HG03565 (cell line): ENCODE results near the gene VPS37C.
"Not testable (repeated sequence)": the region's sequence is repeated elsewhere in the genome, so short reads cannot be mapped to it uniquely, and the experiment has no call there.

ENCODE experiments used
- ATAC-seq: cut with Tn5 transposase; IDR thresholded peaks from one replicate; pipeline ENCODE4 v1.9.1; 2021; ENCODE audit warnings: mild to moderate bottlenecking, moderate library complexity; ENCODE audit not compliant: unreplicated experiment

VPS37C gene

DNA sequence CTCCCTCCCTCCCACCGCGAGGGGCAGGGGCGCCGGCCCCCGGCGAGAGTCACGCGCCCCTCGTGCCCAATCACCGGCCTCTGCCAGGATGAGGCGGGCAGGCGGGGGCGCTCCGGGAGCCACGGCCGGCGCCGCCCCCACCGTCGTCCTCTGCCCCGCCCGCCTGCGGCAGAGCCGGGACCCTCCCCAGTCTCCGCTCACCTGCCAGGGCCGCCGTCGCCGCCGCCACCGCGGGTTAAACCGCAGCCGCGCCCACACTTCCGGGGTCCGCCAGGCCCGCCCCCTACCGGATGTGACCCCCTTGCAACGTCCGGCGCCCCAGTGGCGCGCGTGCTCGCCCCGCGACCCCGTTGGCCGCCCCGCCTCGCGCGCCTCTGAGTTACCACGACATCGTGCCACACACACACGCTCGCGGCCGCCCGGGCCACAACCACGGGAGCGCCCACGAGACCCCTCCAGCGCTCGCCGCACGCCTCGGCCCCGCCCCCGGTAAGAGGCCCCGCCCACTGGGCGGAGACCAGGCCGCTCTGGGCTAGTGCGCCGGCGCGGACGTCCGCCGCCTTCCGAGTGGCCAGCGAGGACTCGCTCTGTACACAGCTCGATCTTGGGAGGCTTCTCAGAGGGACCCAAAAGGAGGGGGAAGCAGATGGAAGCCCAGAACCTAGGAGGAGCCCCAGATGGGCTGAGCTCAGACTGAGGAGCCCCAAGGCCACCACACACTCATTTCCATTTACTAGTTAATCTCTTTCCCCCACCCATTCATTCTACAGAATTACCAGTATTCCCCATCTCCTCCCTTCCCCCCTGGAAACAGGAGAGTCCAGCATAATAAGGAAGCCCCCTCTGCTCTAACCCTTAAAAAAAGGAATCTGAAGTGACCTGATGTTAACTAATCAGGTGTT, at the start of gene VPS37C:
TSS of gene VPS37C (minus strand) at position 237 of the 902 bp plus-strand sequence. CDS start 22,597 bp downstream, outside the sequence.
- peak; percentile 64 for ATAC-seq

DNA sequence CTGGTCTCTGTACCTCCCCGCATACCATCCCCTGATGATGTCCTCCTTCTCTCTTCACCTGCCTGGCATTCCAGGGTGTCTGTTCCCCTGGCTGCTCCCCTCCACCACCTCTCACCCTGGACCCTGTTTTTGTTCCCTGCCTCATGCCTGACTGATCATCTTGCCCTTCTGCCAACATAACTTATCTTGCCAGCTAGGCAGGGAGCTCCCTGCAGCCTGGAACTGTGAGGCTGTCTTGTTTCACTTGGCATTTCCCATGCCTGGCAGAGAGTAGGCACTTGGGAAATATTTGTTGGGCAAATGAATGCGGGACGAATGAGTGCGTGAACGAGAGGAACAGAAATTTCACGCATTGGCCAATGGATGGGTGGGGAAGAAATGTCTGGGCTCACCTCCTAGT, 49.4 kb upstream of the VPS37C start:
- not testable (repeated sequence) for ATAC-seq

DNA sequence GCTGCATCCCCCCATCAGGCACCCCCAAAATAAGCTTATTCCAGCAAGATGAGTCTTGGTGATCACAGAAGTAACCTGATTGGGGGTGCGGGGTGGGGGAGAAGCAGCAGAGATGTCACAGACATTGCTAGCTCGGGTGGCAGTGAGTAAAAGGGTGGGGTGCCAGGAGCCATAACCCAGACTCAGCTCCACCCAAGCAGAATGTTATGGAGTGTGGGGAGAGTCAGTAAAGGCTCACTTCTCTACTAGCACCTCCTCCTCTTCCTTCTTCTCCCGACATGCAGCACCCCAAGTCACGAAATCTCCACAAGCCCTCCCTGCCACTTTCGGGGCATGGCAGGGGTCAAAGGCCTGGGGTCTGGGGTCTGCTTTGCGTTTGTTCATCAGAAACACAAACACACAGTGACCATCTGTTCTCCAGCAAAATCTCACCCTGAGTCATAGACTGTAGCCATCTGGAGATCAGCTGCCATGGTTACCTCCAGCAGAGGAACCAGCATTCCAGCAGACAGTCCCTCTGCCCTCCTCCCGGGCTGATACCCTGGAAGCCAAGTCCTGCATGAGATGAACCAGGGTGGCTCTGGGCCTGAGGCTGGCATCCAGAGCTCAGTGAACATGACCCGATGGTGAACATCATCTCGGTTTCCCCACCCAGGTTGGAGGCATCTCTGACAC, 46.5 kb upstream of the VPS37C start:
- not testable (repeated sequence) for ATAC-seq

DNA sequence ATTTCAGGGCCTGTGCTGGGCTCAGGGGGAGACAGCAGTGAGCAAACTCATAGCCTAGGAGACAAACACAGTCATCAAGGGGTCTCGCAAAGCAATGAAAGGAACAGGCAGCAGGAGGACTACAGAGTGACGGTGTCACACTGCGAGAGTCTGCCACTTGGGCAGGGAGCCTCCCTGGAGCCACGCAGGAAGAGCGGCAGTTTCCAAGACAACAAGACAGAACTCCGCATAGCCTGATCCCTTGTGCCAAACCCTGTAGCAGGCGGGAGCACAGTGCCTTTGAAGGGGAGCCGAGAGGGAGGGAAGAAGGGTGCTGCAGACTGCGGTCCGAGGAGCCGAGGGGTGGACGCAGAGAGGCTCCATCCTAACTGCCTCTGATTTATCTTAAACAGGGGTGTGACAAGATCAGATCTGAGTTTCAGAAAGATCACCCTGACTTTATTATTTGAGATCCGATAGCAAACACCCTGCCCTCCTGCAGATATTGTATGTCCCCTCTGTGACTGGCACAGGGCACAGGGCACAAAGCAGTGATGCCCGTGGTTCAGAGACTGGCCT, 43.4 kb upstream of the VPS37C start:
- ATAC-seq: not testable (repeated sequence)

DNA sequence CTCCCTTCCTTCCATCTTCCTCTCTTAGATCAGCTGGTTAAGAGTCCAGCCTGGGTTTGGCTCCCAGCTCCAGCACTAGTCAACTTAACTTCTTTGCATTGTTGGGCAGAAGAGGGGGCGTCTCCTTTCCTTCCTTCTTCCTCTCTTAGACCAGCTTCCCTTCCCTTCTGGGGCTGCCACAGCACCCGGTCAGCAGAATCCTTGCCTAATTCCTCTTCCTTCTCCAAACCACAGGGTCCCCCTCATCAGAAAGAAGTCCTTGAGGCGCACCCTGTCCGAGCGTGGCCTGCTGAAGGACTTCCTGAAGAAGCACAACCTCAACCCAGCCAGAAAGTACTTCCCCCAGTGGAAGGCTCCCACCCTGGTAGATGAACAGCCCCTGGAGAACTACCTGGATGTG, 42.6 kb upstream of the VPS37C start:
- not testable (repeated sequence) for ATAC-seq

DNA sequence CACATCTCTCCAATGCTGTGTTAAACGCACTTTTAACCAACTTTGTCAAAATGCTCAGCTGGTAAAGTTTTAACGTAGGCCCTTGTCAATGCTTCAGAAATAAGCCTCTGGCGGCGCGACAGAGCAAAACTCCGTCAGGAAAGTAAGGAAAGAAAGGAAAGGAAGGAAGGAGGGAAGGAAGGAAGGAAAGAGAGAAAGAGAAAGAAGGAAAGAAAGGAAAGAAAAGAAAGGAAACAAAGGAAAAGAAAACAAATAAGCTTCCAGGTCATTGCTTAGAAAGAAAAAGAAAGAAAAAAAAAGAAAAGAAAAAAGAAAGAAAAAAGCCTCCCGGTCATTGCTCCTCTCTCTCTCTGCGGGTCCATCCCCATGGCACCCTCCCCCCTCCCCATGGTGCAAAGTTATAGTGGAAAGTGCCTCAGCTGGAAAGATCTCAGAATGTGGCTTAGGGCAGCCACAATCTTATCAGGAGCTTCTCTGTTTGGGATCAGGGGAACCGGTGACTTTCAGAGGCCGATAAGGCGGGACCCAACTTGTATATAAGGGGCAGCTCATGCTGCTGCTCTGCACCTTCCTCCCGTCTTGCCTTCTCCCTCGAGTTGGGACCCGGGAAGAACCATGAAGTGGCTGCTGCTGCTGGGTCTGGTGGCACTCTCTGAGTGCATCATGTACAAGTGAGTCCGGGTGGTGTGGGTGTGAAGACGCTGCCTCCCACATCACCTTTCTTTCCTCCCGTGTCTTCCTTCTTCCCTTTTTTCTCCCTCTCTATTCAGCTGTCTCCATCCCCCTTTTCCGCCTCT, 41.9 kb upstream of the VPS37C start, which contains the start of gene PGA3:
TSS of gene PGA3 (plus strand) at position 566 of the 797 bp plus-strand sequence. CDS start at position 616, 50 bp downstream.
- not testable (repeated sequence) for ATAC-seq

DNA sequence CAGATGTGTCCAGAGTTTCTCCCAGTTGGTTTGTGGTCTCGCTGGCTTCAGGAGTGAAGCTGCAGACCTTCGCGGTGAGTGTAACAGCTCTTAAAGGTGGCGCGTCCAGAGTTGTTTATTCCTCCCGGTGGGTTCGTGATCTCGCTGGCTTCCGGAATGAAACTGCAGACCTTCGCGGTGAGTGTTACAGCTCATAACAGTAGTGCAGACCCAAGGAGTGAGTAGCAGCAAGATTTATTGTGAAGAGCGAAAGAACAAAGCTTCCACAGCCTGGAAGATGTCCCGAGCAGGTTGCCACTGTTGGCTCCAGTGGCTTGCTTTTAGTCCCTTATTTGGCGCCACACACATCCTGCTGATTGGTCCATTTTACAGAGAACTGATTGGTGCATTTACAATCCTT, 40.2 kb upstream of the VPS37C start:
- no peak for ATAC-seq

DNA sequence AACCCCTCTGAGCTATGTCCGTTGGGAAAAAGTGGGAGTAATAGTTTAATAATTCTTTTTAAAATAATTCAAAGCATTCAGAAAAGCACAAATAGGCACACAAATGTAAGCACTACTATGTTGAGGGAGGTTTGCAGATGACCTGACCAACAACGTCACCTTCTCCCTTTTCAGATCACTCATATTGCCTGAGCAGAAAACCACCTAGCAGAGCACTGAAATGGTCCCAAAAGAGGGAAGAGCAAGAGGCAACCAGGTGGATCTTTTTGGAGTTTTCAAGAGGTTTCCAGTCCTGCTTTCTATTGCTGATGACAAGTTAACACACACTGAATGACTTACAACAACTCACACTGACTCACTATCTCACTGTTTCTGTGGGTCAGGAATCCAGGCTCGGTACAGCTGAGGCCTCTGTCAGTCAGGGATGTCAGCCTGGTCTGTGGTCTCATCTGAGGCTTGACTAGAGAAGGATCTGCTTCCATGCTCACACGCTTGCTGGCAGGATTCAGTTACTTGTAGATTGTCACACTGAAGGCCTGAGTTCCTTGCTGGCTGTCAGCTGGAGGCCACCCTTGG, 37.8 kb upstream of the VPS37C start:
- no peak for ATAC-seq

DNA sequence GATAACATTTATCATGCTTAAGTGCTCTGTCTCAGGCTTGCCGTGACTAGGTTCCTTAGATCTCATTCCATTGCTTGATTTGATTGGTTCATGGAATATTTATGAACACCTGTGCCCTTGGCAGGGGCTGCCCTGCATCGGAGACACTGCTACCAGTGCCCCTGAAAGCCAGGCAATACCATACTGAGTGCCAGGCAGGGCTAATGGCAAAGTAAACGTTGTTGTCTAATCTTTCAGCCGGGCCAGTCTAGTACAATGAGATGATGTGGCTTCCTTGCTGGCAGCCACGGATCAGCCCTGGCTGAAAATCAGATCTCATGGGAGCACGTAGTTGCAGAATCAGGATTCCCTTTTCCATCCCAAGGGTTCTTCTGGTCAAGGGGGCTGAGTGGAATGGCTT, 37.1 kb upstream of the VPS37C start:
- ATAC-seq: no peak

DNA sequence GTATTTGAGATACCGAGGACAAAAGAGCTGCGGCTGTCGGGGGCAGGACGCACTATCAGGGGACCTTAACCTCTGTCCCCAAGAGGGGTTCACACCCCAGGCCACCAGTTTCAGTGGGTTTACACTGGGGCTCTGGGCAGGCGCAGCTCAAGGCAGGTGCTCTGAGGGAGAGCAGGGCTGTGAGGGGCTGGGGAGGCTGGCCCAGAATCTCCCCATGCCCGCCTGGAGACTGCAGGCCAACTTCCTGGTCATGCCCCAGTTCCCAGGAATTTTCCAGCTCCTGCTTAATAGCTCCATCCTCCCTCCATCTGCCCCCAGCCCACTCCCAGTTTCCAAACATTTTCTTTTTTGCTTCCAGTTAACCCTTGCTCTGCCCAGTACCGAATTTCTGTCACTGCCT, 34.5 kb upstream of the VPS37C start:
- ATAC-seq: no peak

DNA sequence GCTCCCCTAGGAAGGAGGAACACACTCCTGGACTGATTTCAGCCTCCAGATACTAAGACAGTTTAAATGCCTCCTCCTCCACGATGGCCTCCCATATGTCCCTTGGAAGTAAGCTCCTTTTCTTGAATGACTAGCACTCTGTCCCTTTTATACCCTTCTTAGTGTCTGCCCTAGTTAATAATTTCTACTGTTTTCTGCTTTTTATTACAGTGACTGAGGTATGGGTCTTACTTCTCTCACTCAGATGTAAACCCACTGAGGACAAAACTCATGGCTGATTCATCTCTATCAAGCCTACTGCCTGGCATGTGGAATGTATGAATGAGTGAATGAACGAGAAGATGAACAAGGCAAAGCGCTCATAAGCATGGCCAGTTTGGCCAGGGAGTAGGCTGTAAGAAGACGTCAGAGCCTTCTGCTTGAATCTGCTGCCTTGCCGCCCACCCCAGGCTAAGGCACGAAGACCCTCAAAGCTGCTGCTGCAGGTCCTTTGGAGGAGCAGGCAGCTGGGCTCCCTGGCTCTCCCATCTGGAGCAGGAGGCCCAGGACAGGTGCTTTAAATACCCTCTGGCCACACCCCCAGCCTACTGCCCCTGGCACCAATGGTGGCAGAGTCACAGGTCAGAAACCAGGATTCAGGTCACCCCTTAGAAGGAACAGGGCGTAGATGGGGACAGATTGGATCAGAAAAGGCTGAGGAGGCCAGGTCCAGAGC, 33.9 kb upstream of the VPS37C start:
- ATAC-seq: no peak

DNA sequence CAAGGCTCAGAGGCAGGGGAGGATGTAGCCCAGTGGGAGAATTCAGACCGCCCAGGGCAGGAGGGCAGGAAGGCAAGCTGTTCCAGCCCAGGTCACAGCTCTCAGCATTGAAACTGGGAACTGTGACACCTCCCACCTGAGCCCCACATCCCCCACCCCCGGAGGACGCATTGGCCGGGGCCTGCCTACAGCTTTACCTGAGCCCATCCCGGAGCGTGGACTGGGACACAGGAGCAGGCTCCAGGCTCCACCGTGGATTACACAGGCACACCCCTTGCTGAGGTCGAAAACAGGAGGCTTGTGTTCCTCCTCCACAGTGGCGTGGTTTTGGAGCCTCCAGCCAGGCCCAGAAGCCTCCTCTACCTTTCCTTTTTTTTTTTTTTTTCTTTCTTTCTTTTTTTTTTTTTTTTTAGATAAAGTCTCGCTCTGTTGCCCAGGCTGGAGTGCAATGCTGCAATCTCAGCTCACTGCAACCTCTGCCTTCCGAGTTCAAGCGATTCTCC, 33.0 kb upstream of the VPS37C start:
- ATAC-seq: no peak

DNA sequence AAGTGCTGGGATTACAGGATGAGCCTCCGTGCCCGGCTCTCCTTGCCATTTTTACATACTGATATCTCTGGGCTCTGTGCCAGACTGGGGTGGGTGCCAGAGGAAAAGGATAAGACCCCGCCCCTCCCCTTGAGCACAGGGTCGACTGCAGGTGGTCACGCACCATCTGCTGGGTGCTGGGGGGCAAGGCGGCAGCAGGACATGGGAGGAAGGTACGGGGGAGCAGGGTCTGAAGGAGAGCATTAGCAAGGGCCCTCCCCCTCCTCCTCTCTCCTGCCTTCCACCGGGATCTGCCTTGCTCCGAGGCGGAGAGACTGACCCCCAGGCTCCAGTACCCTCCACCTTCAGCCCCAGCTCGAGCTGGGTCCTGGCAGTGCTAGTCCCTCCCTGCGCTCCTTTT, 32.4 kb upstream of the VPS37C start:
- ATAC-seq: no peak

DNA sequence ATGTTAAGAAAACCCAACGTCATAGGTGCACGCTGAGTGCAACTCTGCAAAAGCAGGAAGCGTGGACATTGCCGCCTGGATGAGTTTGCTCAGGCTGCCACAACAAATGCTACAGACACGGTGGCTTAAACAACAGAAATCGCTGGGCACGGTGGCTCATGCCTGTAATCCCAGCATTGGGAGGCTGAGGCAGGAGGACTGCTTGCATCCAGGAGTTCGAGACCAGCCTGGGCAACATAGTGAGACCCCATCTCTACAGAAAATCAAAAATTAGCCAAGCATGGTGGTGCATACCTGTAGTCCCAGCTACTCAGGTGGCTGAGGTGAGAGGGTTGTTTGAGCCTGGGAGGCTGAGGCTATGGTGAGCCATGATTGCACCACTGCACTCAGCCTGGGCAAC, 28.7 kb upstream of the VPS37C start:
- no peak for ATAC-seq

DNA sequence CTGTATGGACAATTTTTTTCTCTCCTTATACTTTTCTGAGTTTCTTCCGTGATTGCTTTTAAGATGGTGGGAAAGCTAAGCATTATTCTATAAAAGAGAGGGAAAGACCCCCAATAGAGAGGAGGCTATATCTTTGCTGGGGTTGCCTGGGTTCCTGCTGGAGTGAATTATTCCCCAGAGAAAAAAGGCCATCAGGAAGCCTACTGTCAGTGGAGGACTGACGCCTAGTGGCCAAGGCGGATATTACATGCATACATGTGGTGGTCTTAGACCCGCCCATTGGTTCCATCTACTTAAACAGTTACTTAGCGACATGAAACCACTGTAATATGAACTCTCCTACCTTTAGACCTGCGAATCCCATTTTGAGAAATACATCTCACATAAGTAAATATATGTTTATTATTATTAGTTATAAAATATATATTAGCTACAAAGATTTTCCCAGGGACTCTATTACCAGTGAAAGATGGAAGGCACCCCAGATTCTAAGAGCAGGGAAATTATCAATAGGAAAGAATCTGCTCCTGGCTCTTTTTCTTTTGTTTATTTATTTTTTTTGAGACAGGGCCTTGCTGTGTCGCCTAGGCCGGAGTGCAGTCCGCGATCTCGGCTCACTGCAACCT, 26.4 kb upstream of the VPS37C start:
- ATAC-seq: no peak

DNA sequence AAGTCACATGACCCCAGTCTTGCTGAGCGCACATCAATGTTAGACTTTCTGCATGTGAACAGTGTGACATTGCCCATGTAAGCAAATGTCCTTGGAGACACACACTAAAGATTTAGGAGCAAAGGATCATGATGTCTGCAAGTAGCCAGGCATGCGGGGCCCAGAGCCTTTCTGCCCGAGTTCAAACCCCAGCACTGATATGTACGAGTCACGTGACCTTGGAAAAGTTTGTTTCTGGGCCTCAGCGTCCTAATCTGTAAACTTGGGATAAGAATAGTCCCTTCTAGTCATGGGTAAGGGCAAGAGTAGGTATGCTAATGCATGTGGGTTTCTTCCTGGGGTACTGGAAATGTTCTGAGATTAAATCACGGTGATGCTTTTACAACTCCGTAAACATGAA, 25.3 kb upstream of the VPS37C start:
- no peak for ATAC-seq

DNA sequence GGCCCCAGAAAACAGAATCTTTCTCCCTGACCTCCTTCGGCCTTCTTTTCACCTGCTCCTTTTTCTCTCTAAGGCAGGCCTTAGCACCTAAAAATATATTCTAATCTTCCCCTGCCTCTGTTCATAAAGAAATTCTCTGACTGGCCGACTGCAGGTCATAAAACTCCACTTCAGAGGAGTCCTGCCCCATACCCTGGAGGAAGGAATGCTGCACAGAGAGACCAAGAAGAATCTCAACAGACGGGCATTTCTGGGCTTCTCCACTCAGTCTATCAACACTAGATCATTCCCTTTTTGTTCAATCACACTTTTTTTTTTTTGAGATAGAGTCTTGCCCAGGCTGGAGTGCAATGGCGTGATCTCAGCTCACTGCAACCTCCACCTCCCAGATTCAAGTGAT, 22.4 kb upstream of the VPS37C start:
- no peak for ATAC-seq

DNA sequence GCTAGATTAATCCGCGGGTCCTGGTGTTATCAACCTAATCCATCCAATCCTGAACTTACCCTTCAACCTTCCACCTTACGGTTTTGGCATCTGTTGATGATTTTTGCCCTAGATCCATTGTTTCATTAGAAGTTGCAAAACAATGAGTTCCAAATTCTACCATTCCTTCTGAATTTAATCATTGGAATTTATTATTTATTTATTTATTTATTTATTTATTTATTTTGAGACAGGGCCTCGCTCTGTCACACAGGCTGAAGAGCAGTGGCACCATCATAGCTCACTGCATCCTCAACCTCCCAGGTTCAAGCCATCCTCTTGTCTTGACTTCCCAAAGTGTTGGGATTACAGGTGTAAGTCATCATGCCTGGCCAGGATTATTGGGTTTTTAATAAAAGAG, 20.3 kb upstream of the VPS37C start:
- no peak for ATAC-seq

DNA sequence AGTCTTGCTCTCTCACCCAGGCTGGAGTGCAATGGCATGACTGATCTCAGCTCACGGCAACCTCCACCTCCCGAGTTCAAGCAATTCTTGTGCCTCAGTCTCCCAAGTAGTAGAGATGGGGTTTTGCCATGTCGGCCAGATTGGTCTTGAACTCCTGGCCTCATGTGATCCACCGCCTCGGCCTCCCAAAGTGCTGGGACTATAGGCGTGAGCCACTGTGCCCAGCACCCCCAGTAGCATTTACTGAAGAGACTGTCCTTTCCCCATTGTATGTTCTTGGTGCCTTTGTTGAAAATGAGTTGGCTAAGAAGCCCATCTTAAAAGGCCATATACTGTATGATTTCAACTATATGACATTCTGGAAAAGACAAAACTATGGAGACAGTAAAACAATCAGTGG, 19.0 kb upstream of the VPS37C start:
- not testable (repeated sequence) for ATAC-seq
